HEK293 (cell line): Measurements from ENCODE around the gene SMTNL2.

Experiments used
- ELK4 ChIP-seq: IDR thresholded peaks from 2 replicates; pipeline ENCODE4 v1.6.1; 2011; ENCODE audit warnings: mild to moderate bottlenecking, low read depth, low read length, borderline replicate concordance
- GLIS1 ChIP-seq: fragments of 450-650 bp; formaldehyde crosslinking; IDR thresholded peaks from 2 replicates; pipeline ENCODE4 v1.5.1; 2016; ENCODE audit warnings: missing biosample characterization, missing genetic modification characterization
- GLIS2 ChIP-seq: fragments of 450-650 bp; formaldehyde crosslinking; IDR thresholded peaks from 2 replicates; pipeline ENCODE4 v1.5.1; 2016; ENCODE audit warnings: missing biosample characterization, missing genetic modification characterization
- HIC1 ChIP-seq: fragments of 450-650 bp; formaldehyde crosslinking; IDR thresholded peaks from 2 replicates; pipeline ENCODE4 v1.5.1; 2016; ENCODE audit warnings: missing biosample characterization, missing genetic modification characterization
- IKZF3 ChIP-seq: fragments of 450-650 bp; IDR thresholded peaks from 2 replicates; pipeline ENCODE4 v1.5.0; 2018; ENCODE audit warnings: missing biosample characterization, mild to moderate bottlenecking, missing genetic modification characterization, moderate library complexity
- OSR2 ChIP-seq: fragments of 450-650 bp; formaldehyde crosslinking; IDR thresholded peaks from 2 replicates; pipeline ENCODE4 v1.5.1; 2016; ENCODE audit warnings: missing biosample characterization, missing genetic modification characterization
- OVOL3 ChIP-seq: fragments of 450-650 bp; formaldehyde crosslinking; IDR thresholded peaks from 2 replicates; pipeline ENCODE4 v1.5.1; 2016; ENCODE audit warnings: missing biosample characterization, missing genetic modification characterization
- PBX3 ChIP-seq: sonication (generic); formaldehyde crosslinking; IDR thresholded peaks from 2 replicates; pipeline ENCODE4 v1.8.1; 2022; ENCODE audit warnings: mild to moderate bottlenecking, moderate library complexity, missing genetic modification reagents
- SALL2 ChIP-seq: fragments of 450-650 bp; formaldehyde crosslinking; IDR thresholded peaks from 2 replicates; pipeline ENCODE4 v1.5.0; 2017; ENCODE audit warnings: missing biosample characterization, mild to moderate bottlenecking, missing genetic modification characterization, borderline replicate concordance
- ZBTB21 ChIP-seq: fragments of 450-650 bp; formaldehyde crosslinking; IDR thresholded peaks from 2 replicates; pipeline ENCODE4 v1.5.1; 2017; ENCODE audit warnings: missing biosample characterization, missing genetic modification characterization
- ZFP69B ChIP-seq: fragments of 450-650 bp; formaldehyde crosslinking; IDR thresholded peaks from 2 replicates; pipeline ENCODE4 v1.5.1; 2016; ENCODE audit warnings: missing biosample characterization, missing genetic modification characterization
- ZNF140 ChIP-seq: fragments of 450-650 bp; formaldehyde crosslinking; IDR thresholded peaks from 2 replicates; pipeline ENCODE4 v1.5.1; 2016; ENCODE audit warnings: missing biosample characterization, missing genetic modification characterization
- ZNF157 ChIP-seq: fragments of 450-650 bp; formaldehyde crosslinking; IDR thresholded peaks from 2 replicates; pipeline ENCODE4 v1.5.1; 2016; ENCODE audit warnings: missing biosample characterization, missing genetic modification characterization
- ZNF19 ChIP-seq: fragments of 450-650 bp; formaldehyde crosslinking; IDR thresholded peaks from 2 replicates; pipeline ENCODE4; 2016; ENCODE audit warnings: missing biosample characterization, missing genetic modification characterization, low read depth
- ZNF202 ChIP-seq: fragments of 450-650 bp; formaldehyde crosslinking; IDR thresholded peaks from 2 replicates; pipeline ENCODE4 v1.5.1; 2016; ENCODE audit warnings: missing biosample characterization, missing genetic modification characterization, borderline replicate concordance
- ZNF223 ChIP-seq: fragments of 450-650 bp; formaldehyde crosslinking; IDR thresholded peaks from 2 replicates; pipeline ENCODE4 v1.5.1; 2016; ENCODE audit warnings: missing biosample characterization, missing genetic modification characterization
- ZNF280D ChIP-seq: fragments of 450-650 bp; formaldehyde crosslinking; IDR thresholded peaks from 2 replicates; pipeline ENCODE4 v1.5.1; 2016; ENCODE audit warnings: missing biosample characterization, missing genetic modification characterization
- ZNF404 ChIP-seq: fragments of 450-650 bp; formaldehyde crosslinking; IDR thresholded peaks from 2 replicates; pipeline ENCODE4 v1.5.1; 2017; ENCODE audit warnings: missing biosample characterization, missing genetic modification characterization
- ZNF501 ChIP-seq: fragments of 450-650 bp; formaldehyde crosslinking; IDR thresholded peaks from 2 replicates; pipeline ENCODE4 v1.5.1; 2016; ENCODE audit warnings: missing biosample characterization, missing genetic modification characterization
- ZNF596 ChIP-seq: fragments of 450-650 bp; IDR thresholded peaks from 2 replicates; pipeline ENCODE4 v1.5.0; 2018; ENCODE audit warnings: missing biosample characterization, mild to moderate bottlenecking, missing genetic modification characterization, moderate library complexity
- ZNF600 ChIP-seq: fragments of 450-650 bp; formaldehyde crosslinking; IDR thresholded peaks from 2 replicates; pipeline ENCODE4 v1.5.1; 2016; ENCODE audit warnings: missing biosample characterization, missing genetic modification characterization
- ZNF658 ChIP-seq: fragments of 450-650 bp; formaldehyde crosslinking; IDR thresholded peaks from 2 replicates; pipeline ENCODE4; 2016; ENCODE audit warnings: missing biosample characterization, missing genetic modification characterization
- ZNF747 ChIP-seq: fragments of 450-650 bp; formaldehyde crosslinking; IDR thresholded peaks from 2 replicates; pipeline ENCODE4 v1.5.1; 2016; ENCODE audit warnings: missing biosample characterization, missing genetic modification characterization
- ZNF776 ChIP-seq: fragments of 450-650 bp; formaldehyde crosslinking; IDR thresholded peaks from 2 replicates; pipeline ENCODE4 v1.5.0; 2017; ENCODE audit warnings: missing biosample characterization, missing genetic modification characterization, borderline replicate concordance
- ZNF792 ChIP-seq: fragments of 450-650 bp; formaldehyde crosslinking; IDR thresholded peaks from 2 replicates; pipeline ENCODE4 v1.5.1; 2016; ENCODE audit warnings: missing biosample characterization, missing genetic modification characterization
- ZNF837 ChIP-seq: fragments of 450-650 bp; formaldehyde crosslinking; IDR thresholded peaks from 2 replicates; pipeline ENCODE4 v1.5.1; 2016; ENCODE audit warnings: missing biosample characterization, missing genetic modification characterization
- ZNF843 ChIP-seq: fragments of 450-650 bp; formaldehyde crosslinking; IDR thresholded peaks from 2 replicates; pipeline ENCODE4 v1.5.1; 2016; ENCODE audit warnings: missing biosample characterization, missing genetic modification characterization
- TF ChIP-seq, protein P1 (sequence below): fragments of 450-650 bp; formaldehyde crosslinking; IDR thresholded peaks from 2 replicates; pipeline ENCODE4 v1.5.1; 2016; ENCODE audit warnings: missing biosample characterization, missing genetic modification characterization, borderline replicate concordance

The SMTNL2 gene

GRCh38 chr17:4536742-4537411 is 47.5 kb upstream of the SMTNL2 start (continued):
- TF ChIP-seq, protein P1, sequence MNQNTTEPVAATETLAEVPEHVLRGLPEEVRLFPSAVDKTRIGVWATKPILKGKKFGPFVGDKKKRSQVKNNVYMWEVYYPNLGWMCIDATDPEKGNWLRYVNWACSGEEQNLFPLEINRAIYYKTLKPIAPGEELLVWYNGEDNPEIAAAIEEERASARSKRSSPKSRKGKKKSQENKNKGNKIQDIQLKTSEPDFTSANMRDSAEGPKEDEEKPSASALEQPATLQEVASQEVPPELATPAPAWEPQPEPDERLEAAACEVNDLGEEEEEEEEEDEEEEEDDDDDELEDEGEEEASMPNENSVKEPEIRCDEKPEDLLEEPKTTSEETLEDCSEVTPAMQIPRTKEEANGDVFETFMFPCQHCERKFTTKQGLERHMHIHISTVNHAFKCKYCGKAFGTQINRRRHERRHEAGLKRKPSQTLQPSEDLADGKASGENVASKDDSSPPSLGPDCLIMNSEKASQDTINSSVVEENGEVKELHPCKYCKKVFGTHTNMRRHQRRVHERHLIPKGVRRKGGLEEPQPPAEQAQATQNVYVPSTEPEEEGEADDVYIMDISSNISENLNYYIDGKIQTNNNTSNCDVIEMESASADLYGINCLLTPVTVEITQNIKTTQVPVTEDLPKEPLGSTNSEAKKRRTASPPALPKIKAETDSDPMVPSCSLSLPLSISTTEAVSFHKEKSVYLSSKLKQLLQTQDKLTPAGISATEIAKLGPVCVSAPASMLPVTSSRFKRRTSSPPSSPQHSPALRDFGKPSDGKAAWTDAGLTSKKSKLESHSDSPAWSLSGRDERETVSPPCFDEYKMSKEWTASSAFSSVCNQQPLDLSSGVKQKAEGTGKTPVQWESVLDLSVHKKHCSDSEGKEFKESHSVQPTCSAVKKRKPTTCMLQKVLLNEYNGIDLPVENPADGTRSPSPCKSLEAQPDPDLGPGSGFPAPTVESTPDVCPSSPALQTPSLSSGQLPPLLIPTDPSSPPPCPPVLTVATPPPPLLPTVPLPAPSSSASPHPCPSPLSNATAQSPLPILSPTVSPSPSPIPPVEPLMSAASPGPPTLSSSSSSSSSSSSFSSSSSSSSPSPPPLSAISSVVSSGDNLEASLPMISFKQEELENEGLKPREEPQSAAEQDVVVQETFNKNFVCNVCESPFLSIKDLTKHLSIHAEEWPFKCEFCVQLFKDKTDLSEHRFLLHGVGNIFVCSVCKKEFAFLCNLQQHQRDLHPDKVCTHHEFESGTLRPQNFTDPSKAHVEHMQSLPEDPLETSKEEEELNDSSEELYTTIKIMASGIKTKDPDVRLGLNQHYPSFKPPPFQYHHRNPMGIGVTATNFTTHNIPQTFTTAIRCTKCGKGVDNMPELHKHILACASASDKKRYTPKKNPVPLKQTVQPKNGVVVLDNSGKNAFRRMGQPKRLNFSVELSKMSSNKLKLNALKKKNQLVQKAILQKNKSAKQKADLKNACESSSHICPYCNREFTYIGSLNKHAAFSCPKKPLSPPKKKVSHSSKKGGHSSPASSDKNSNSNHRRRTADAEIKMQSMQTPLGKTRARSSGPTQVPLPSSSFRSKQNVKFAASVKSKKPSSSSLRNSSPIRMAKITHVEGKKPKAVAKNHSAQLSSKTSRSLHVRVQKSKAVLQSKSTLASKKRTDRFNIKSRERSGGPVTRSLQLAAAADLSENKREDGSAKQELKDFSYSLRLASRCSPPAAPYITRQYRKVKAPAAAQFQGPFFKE (tag by site-specific recombination), result no peak
- TF ChIP-seq ZNF140 (tag by site-specific recombination) (no peak), GLIS2 (tag by site-specific recombination) (peak; percentile 64), ZNF280D (tag by site-specific recombination) (no peak), ZNF600 (tag by site-specific recombination) (0 out of 2 replicates have a peak, but pooled peaks have one; percentile 14), ZNF501 (no peak), OSR2 (tag by site-specific recombination) (no peak), ELK4 (no peak), ZNF596 (no peak), ZBTB21 (tag by site-specific recombination) (no peak), SALL2 (tag by site-specific recombination) (no peak), OVOL3 (tag by site-specific recombination) (no peak), ZNF843 (no peak), ZFP69B (tag by site-specific recombination) (no peak), ZNF792 (tag by site-specific recombination) (no peak), ZNF658 (tag by site-specific recombination) (no peak), ZNF223 (tag by site-specific recombination) (no peak), ZNF747 (no peak), IKZF3 (tag by site-specific recombination) (no peak; the same call in 1 of the 2 replicates), ZNF19 (no peak), ZNF837 (no peak), ZNF776 (tag by site-specific recombination) (no peak), GLIS1 (no peak), PBX3 (no peak), ZNF202 (tag by site-specific recombination) (no peak), ZNF404 (tag by site-specific recombination) (no peak), HIC1 (peak; percentile 46; the same call in 1 of the 2 replicates), ZNF157 (tag by site-specific recombination) (no peak)
